A549 (cell line): ENCODE measurements around the gene GSTM1. TPM values are rescaled to one million over a fixed set of nuclear protein-coding genes. Genes with fewer than 3 reads are reported as not detected.

Experiments used
- ATAC-seq, 2 experiments: fragments of 200-7000 bp in 1 of 2; fragments of >200 bp in 1 of 2; cut with Nextera tagmentation in 1 of 2; cut with Tn5 transposase in 1 of 2; 3 replicates each; pipeline versions ENCODE4 v1.8.0 to v1.9.1; 2018 to 2020; ENCODE audit warnings: mild to moderate bottlenecking in 1 of 2, moderate library complexity in 1 of 2
- CTCF ChIA-PET: fragments of 300-600 bp; sonication (Branson Sonifier 250); formaldehyde crosslinking; extraction: SDS; loops from one replicate; lab custom pipeline; 2021; ENCODE audit warnings: antibody characterized with exemption, inconsistent platforms; lab: Yijun Ruan, JAX
- POLR2A ChIA-PET: fragments of 350-600 bp; formaldehyde crosslinking; extraction: SDS; loops from one replicate; lab custom pipeline; 2021; ENCODE audit warnings: antibody characterized with exemption, inconsistent platforms; lab: Yijun Ruan, JAX
- DNase-seq, 2 experiments: peaks; one replicate each; pipeline versions ENCODE4 v3.0.0 to v3.0.0-alpha.2; 2011 to 2016; ENCODE audit warnings: low read depth in 1 of 2, low spot score in 1 of 2
- FAIRE-seq: peaks from 2 replicates; lab custom pipeline; 2011; peaks lifted over from hg19 to GRCh38; lab: Jason Lieb, UNC
- H3K27ac ChIP-seq, 2 experiments: fragments of >200 bp; sonication (Bioruptor Twin); formaldehyde crosslinking; 3 replicates each; pipeline ENCODE4 v1.5.1; 2016 to 2017
- H3K4me1 ChIP-seq: fragments of >200 bp; sonication (Bioruptor Twin); formaldehyde crosslinking; 3 replicates; pipeline ENCODE4 v1.6.1; 2016
- H3K4me2 ChIP-seq: fragments of >200 bp; sonication (Bioruptor Twin); formaldehyde crosslinking; 3 replicates; pipeline ENCODE4 v1.6.1; 2016
- H3K4me3 ChIP-seq: fragments of >200 bp; sonication (Bioruptor Twin); formaldehyde crosslinking; 3 replicates; pipeline ENCODE4 v1.5.1; 2016
- H3K9me3 ChIP-seq: fragments of >200 bp; sonication (Bioruptor Twin); formaldehyde crosslinking; 3 replicates; pipeline ENCODE4 v1.6.1; 2016
- ATOH8 ChIP-seq: fragments of 250-450 bp; sonication (Bioruptor Pico); IDR thresholded peaks from 2 replicates; pipeline ENCODE4 v1.5.0; 2020; ENCODE audit warnings: low read depth, mild to moderate bottlenecking, moderate library complexity
- BHLHE40 ChIP-seq: IDR thresholded peaks from 2 replicates; pipeline ENCODE4 v1.6.1; 2012; ENCODE audit warnings: low read depth, low read length, inconsistent platforms
- CEBPB ChIP-seq, 2 experiments: fragments of >200 bp in 1 of 2; sonication (Bioruptor Twin) in 1 of 2; formaldehyde crosslinking in 1 of 2; IDR thresholded peaks; 2 replicates each; pipeline ENCODE4 v1.6.1; 2012 to 2016
- CTCF ChIP-seq: fragments of >200 bp; sonication (Bioruptor Twin); formaldehyde crosslinking; IDR thresholded peaks from 3 replicates; pipeline ENCODE4 v1.5.1; 2016
- EHMT2 ChIP-seq: fragments of 200-600 bp; sonication (generic); IDR thresholded peaks from 2 replicates; pipeline ENCODE4 v1.6.1; 2016; ENCODE audit warnings: antibody characterized with exemption, low read depth, mild to moderate bottlenecking, moderate library complexity
- ELK1 ChIP-seq: fragments of 150-350 bp; IDR thresholded peaks from 2 replicates; pipeline ENCODE4 v1.6.1; 2014; ENCODE audit warnings: low read depth, mild to moderate bottlenecking, low read length
- FOSL2 ChIP-seq, 2 experiments: fragments of 450-650 bp in 1 of 2; fragments of >200 bp in 1 of 2; sonication (Bioruptor Twin) in 1 of 2; formaldehyde crosslinking; IDR thresholded peaks; 2 replicates each; pipeline versions ENCODE4 v1.5.0 to v1.6.1; 2016 to 2020; ENCODE audit warnings: mild to moderate bottlenecking in 1 of 2, moderate library complexity in 1 of 2
- FOXS1 ChIP-seq: fragments of 250-450 bp; sonication (Bioruptor Pico); IDR thresholded peaks from 2 replicates; pipeline ENCODE4 v1.5.0; 2020; ENCODE audit warnings: mild to moderate bottlenecking, moderate library complexity
- GATA3 ChIP-seq: IDR thresholded peaks from 2 replicates; pipeline ENCODE4 v1.6.1; 2012; ENCODE audit warnings: borderline replicate concordance
- HES2 ChIP-seq: fragments of >200 bp; sonication (Bioruptor Twin); formaldehyde crosslinking; IDR thresholded peaks from 2 replicates; pipeline ENCODE4 v1.6.1; 2016
- HEYL ChIP-seq: fragments of 250-450 bp; sonication (Bioruptor Pico); IDR thresholded peaks from 2 replicates; pipeline ENCODE4 v1.8.0; 2021; ENCODE audit warnings: mild to moderate bottlenecking, moderate library complexity
- HMGXB4 ChIP-seq: fragments of 250-450 bp; sonication (Bioruptor Pico); IDR thresholded peaks from 2 replicates; pipeline ENCODE4 v1.5.0; 2021; ENCODE audit warnings: mild to moderate bottlenecking, moderate library complexity, borderline replicate concordance
- HOXA7 ChIP-seq: fragments of 250-450 bp; sonication (Bioruptor Pico); IDR thresholded peaks from 2 replicates; pipeline ENCODE4 v1.5.0; 2020; ENCODE audit warnings: mild to moderate bottlenecking, moderate library complexity
- HOXB13 ChIP-seq: fragments of 250-450 bp; sonication (Bioruptor Pico); IDR thresholded peaks from 2 replicates; pipeline ENCODE4 v1.5.0; 2020; ENCODE audit warnings: low read depth, mild to moderate bottlenecking, moderate library complexity
- HOXB5 ChIP-seq: fragments of 250-450 bp; sonication (Bioruptor Pico); IDR thresholded peaks from 2 replicates; pipeline ENCODE4 v1.5.0; 2020; ENCODE audit warnings: mild to moderate bottlenecking, moderate library complexity
- JUN ChIP-seq, 2 experiments: fragments of >200 bp; sonication (Bioruptor Twin); formaldehyde crosslinking; IDR thresholded peaks; 2 replicates in 1 of 2; 3 replicates in 1 of 2; pipeline ENCODE4 v1.6.1; 2016 to 2017
- KDM5A ChIP-seq: fragments of 200-600 bp; sonication (generic); IDR thresholded peaks from 2 replicates; pipeline ENCODE4 v1.6.1; 2016; ENCODE audit warnings: antibody characterized with exemption, mild to moderate bottlenecking
- MYC ChIP-seq: IDR thresholded peaks from 2 replicates; pipeline ENCODE4 v1.6.1; 2012; ENCODE audit warnings: mild to moderate bottlenecking, inconsistent platforms, low read length, improper control_type of control experiment, borderline replicate concordance
- NFE2L2 ChIP-seq: fragments of 150-350 bp; conservative IDR thresholded peaks from 2 replicates; pipeline ENCODE4 v1.6.1; 2014; ENCODE audit warnings: low read length
- NR3C1 ChIP-seq: fragments of >200 bp; sonication (Bioruptor Twin); formaldehyde crosslinking; IDR thresholded peaks from 3 replicates; pipeline ENCODE4 v1.6.1; 2017
- PHF8 ChIP-seq: fragments of 200-600 bp; sonication (generic); IDR thresholded peaks from 2 replicates; pipeline ENCODE4 v1.6.1; 2016; ENCODE audit warnings: low read depth, mild to moderate bottlenecking, antibody characterized with exemption, moderate library complexity, borderline replicate concordance
- POLR2AphosphoS2 ChIP-seq: conservative IDR thresholded peaks from 2 replicates; pipeline ENCODE4 v1.6.1; 2012; ENCODE audit warnings: low read length, improper control_type of control experiment, inconsistent platforms
- RAD21 ChIP-seq, 2 experiments: fragments of >200 bp in 1 of 2; sonication (Bioruptor Twin) in 1 of 2; formaldehyde crosslinking in 1 of 2; IDR thresholded peaks in 1 of 2; conservative IDR thresholded peaks in 1 of 2; 2 replicates in 1 of 2; 3 replicates in 1 of 2; pipeline ENCODE4 v1.6.1; 2012 to 2018; ENCODE audit warnings: inconsistent platforms in 1 of 2
- RCOR1 ChIP-seq: fragments of 150-350 bp; IDR thresholded peaks from 2 replicates; pipeline ENCODE4 v1.6.1; 2014; ENCODE audit warnings: antibody characterized with exemption, low read length, low read depth
- RNF2 ChIP-seq: fragments of 200-600 bp; sonication (generic); IDR thresholded peaks from 2 replicates; pipeline ENCODE4 v1.6.1; 2016; ENCODE audit warnings: low read depth, mild to moderate bottlenecking, antibody characterized with exemption, moderate library complexity, borderline replicate concordance
- TFCP2L1 ChIP-seq: fragments of 250-450 bp; sonication (Bioruptor Pico); IDR thresholded peaks from 2 replicates; pipeline ENCODE4 v1.5.0; 2021; ENCODE audit warnings: mild to moderate bottlenecking
- TP53 ChIP-seq: fragments of 250-450 bp; sonication (Bioruptor Pico); IDR thresholded peaks from 2 replicates; pipeline ENCODE4 v1.5.0; 2021; ENCODE audit warnings: mild to moderate bottlenecking, moderate library complexity
- WGBS: methylation state at CpG from one replicate; pipeline ENCODE4 v1.1.6; 2017; ENCODE audit errors: missing lambda C conversion rate; 5-methylcytosine and 5-hydroxymethylcytosine counted together
- polyA plus RNA-seq, 4 experiments: library from polyadenylated mRNA; depleted of rRNA in 3 of 4; stranded (reverse); fragments of >200 nt; fragmentation: RNase III in 1 of 4; extraction: RNeasy Plus Mini Kit Qiagen cat#74134 plus additional on column Dnase treatment in 1 of 4; gene quantifications; 2 replicates in 3 of 4; 3 replicates in 1 of 4; pipeline ENCODE4 v1.2.3, GENCODE V29; 2011 to 2017

Gene GSTM1
- polyA plus RNA-seq, 2 of the 4 experiments (the other 2 are of a cell fraction), result not detected

- no peak for DNase-seq
- Histone ChIP-seq H3K27ac (no peak overlapping the region), H3K4me3 (no peak overlapping the region), H3K4me1 (peaks cover under 1% of the 10 kb centered on the region; the same call in 1 of the 3 replicates), H3K9me3 (no peaks in the 10 kb centered on the region)
- no peak for ATAC-seq
- no peak for FAIRE-seq
- POLR2A ChIA-PET, result no interaction called here
- no peak for TF ChIP-seq HOXB5 (CRISPR knock-in tag)
- TF ChIP-seq EHMT2, result no peak
- no peak for TF ChIP-seq HMGXB4 (CRISPR knock-in tag)
- TF ChIP-seq GATA3, result no peak
- TF ChIP-seq ATOH8 (CRISPR knock-in tag), result no peak
- TF ChIP-seq TFCP2L1 (CRISPR knock-in tag), result no peak
- no peak for TF ChIP-seq NFE2L2
- TF ChIP-seq BHLHE40, result no peak
- TF ChIP-seq HOXA7 (CRISPR knock-in tag), result no peak
- no peak for TF ChIP-seq FOXS1 (CRISPR knock-in tag)
- no peak for TF ChIP-seq JUN (IDR thresholded peaks at IDR 0.05)
- no peak for TF ChIP-seq POLR2AphosphoS2
- no peak for TF ChIP-seq HEYL (CRISPR knock-in tag)
- no peak for TF ChIP-seq RNF2
- no peak for TF ChIP-seq TP53 (CRISPR knock-in tag)
- TF ChIP-seq ELK1, result no peak
- TF ChIP-seq HES2, result no peak
- TF ChIP-seq, all 56 proteins: peak for 0
- 92% methylated on average over 12 of the region's 12 CpGs for WGBS
- CTCF ChIA-PET, result interaction anchor here (0.5 to 1.2 kb wide), 3 partner anchors 10 to 1039 kb away, joined by 3 read pairs; no protein-coding TSS in a partner anchor
- H3K4me2 ChIP-seq, result no peak overlapping the region
These were observed 39.2 kb downstream of the GSTM1 start for GRCh38 chr1:109726728-109727373.

GRCh38 chr1:109728870-109729269, 41.3 kb downstream of the GSTM1 start:
- Histone ChIP-seq H3K4me1 (peaks cover 6% of the 10 kb centered on the region; the same call in 1 of the 3 replicates), H3K9me3 (no peaks in the 10 kb centered on the region), H3K4me2 (no peak overlapping the region), H3K4me3 (no peak overlapping the region), H3K27ac (no peak overlapping the region)
- 65% methylated on average over 5 of the region's 7 CpGs for WGBS
- DNase-seq (no peak), FAIRE-seq (no peak), ATAC-seq (no peak)
- CTCF ChIA-PET, result interaction anchor here (0.6 to 1.3 kb wide), 2 partner anchors 79 to 89 kb away, joined by 3 read pairs; no protein-coding TSS in a partner anchor
- TF ChIP-seq PHF8 (no peak), HOXA7 (CRISPR knock-in tag) (no peak)
- POLR2A ChIA-PET, result interaction anchor here (0.7 kb wide), 1 partner anchor 24 kb away, joined by 3 read pairs; no protein-coding TSS in a partner anchor

- CTCF ChIA-PET, result no interaction called here
- Histone ChIP-seq H3K4me3 (no peak overlapping the region), H3K9me3 (no peaks in the 10 kb centered on the region), H3K4me1 (peaks cover 6% of the 10 kb centered on the region; the same call in 1 of the 3 replicates), H3K4me2 (no peak overlapping the region), H3K27ac (no peak overlapping the region)
- ATAC-seq (no peak), DNase-seq (no peak), FAIRE-seq (no peak)
- 90% methylated on average over 6 of the region's 6 CpGs for WGBS
- POLR2A ChIA-PET, result no interaction called here
- no peak for TF ChIP-seq MYC
- TF ChIP-seq CEBPB (IDR thresholded peaks at IDR 0.05), result no peak
- TF ChIP-seq RCOR1, result no peak
- no peak for TF ChIP-seq KDM5A
- TF ChIP-seq FOSL2 (IDR thresholded peaks at IDR 0.05), result no peak
- TF ChIP-seq FOSL2 (CRISPR knock-in tag; IDR thresholded peaks at IDR 0.05), result no peak
- TF ChIP-seq FOXS1 (CRISPR knock-in tag), result no peak
- TF ChIP-seq HOXB5 (CRISPR knock-in tag), result no peak
- no peak for TF ChIP-seq RAD21 (conservative IDR thresholded peaks at IDR 0.05 in 1 of 2, IDR thresholded peaks at IDR 0.05 in 1 of 2)
- no peak for TF ChIP-seq POLR2AphosphoS2
- no peak for TF ChIP-seq CTCF
- TF ChIP-seq HOXB13, result no peak
- TF ChIP-seq EHMT2, result no peak
- no peak for TF ChIP-seq NR3C1
These were observed 43.0 kb downstream of the GSTM1 start for GRCh38 chr1:109730666-109731065.
